HepG2 (cell line): ENCODE data around the gene UTRN. TPM values are rescaled to one million over a fixed set of nuclear protein-coding genes. Genes with fewer than 3 reads are reported as not detected.
A peak's percentile ranks its signal among the peaks of the same experiment; 100 is the strongest.

Source experiments
- AKAP8 ChIP-seq: sonication (generic); formaldehyde crosslinking; IDR thresholded peaks from 2 replicates; pipeline ENCODE4 v1.5.1; 2020; ENCODE audit warnings: mild to moderate bottlenecking, missing genetic modification reagents
- CEBPB ChIP-seq: IDR thresholded peaks from 2 replicates; pipeline ENCODE4 v1.6.1; 2011; ENCODE audit warnings: low read depth, low read length, improper control_type of control experiment, borderline replicate concordance
- CENPBD1 ChIP-seq: sonication (generic); formaldehyde crosslinking; IDR thresholded peaks from 2 replicates; pipeline ENCODE4 v1.8.0; 2022; ENCODE audit warnings: missing genetic modification reagents, low read depth, mild to moderate bottlenecking, borderline replicate concordance
- CSRNP2 ChIP-seq: sonication (generic); formaldehyde crosslinking; conservative IDR thresholded peaks from 2 replicates; pipeline ENCODE4 v1.8.0; 2022; ENCODE audit warnings: low read depth, missing genetic modification reagents
- DPF2 ChIP-seq: sonication (generic); formaldehyde crosslinking; IDR thresholded peaks from 2 replicates; pipeline ENCODE4 v1.4.0; 2020; ENCODE audit warnings: mild to moderate bottlenecking, low read depth, missing genetic modification reagents, borderline replicate concordance
- ELF3 ChIP-seq: IDR thresholded peaks from 2 replicates; pipeline ENCODE4 v1.6.1; 2016; ENCODE audit warnings: missing genetic modification reagents, missing compliant biosample characterization
- HMG20B ChIP-seq: conservative IDR thresholded peaks from 2 replicates; pipeline ENCODE4 v1.6.1; 2016; ENCODE audit warnings: missing genetic modification reagents, missing compliant biosample characterization
- PBX2 ChIP-seq: IDR thresholded peaks from 2 replicates; pipeline ENCODE4 v1.6.1; 2016; ENCODE audit warnings: control low read depth
- ZBTB26 ChIP-seq: IDR thresholded peaks from 2 replicates; pipeline ENCODE4 v1.6.1; 2016; ENCODE audit warnings: missing compliant biosample characterization, missing genetic modification reagents, borderline replicate concordance
- ZNF318 ChIP-seq: sonication (generic); formaldehyde crosslinking; IDR thresholded peaks from 2 replicates; pipeline ENCODE4 v1.4.0; 2020; ENCODE audit warnings: mild to moderate bottlenecking, missing genetic modification reagents
- ZNF350 ChIP-seq: sonication (generic); formaldehyde crosslinking; IDR thresholded peaks from 2 replicates; pipeline ENCODE4 v1.4.0; 2020; ENCODE audit warnings: mild to moderate bottlenecking, low read depth, missing genetic modification reagents, borderline replicate concordance
- polyA plus RNA-seq, 8 experiments: library from polyadenylated mRNA; depleted of rRNA in 3 of 8; stranded (reverse) in 7 of 8; unstranded in 1 of 8; fragments of >200 nt; fragmentation: Illumina TruSeq in 4 of 8; extraction: Trizol in 4 of 8; gene quantifications; 2 replicates each; pipeline versions ENCODE4 v1.2.1 to v1.2.3, GENCODE V29; 2011 to 2016; ENCODE audit warnings: low read depth in 4 of 8, missing spikeins in 1 of 8, mixed read lengths in 1 of 8; ENCODE audit not compliant: insufficient read depth in 1 of 8
- total RNA-seq, 5 experiments: library from RNA; depleted of rRNA; stranded (reverse); fragments of >200 nt; fragmentation: Illumina TruSeq; extraction: Trizol; gene quantifications; 2 replicates each; pipeline ENCODE4 v1.2.3, GENCODE V29; 2016; ENCODE audit warnings: low read depth in 1 of 5

The UTRN gene
- total and polyA plus RNA-seq, 2 of the 13 experiments (the other 11 are each of a cell fraction or from before 2014, with no cell fraction given), result 102 to 116 TPM

- no peak for TF ChIP-seq ZBTB26 (CRISPR knock-in tag)
- TF ChIP-seq CEBPB, result no peak
- TF ChIP-seq ZNF318 (CRISPR knock-in tag), result no peak
- no peak for TF ChIP-seq AKAP8 (CRISPR knock-in tag)
- no peak for TF ChIP-seq HMG20B (CRISPR knock-in tag)
- TF ChIP-seq ELF3 (CRISPR knock-in tag), result 0 out of 2 replicates have a peak, but pooled peaks have one; percentile 26
- TF ChIP-seq ZNF350 (CRISPR knock-in tag), result no peak
- TF ChIP-seq PBX2, result peak; percentile 55
- TF ChIP-seq CENPBD1 (CRISPR knock-in tag), result no peak
- no peak for TF ChIP-seq DPF2
- TF ChIP-seq CSRNP2 (CRISPR knock-in tag), result no peak
Observed at GRCh38 chr6:144311361-144311760, 26.2 kb downstream of the UTRN start (continued).
